ENCODE measurements around the gene EIF1.

DNA sequence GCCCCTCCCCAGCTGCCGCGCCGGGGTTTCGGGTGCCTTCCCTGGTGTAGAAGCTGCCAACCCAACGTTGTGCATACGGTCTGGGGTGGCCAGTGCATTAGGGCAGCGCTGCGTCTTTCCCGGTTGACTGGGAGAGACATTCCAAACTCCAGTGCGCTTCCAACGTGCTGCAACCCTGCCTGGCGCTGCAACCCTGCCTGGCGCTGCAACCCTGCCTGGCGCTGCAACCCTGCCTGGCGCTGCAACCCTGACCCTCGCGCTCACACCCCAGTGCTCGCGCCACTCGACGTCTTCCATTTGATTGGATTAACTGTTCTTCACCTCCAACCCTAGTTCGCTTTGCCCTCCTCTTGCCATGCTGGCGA lies 46.2 kb downstream of the EIF1 start:
- TF ChIP-seq, protein P1, sequence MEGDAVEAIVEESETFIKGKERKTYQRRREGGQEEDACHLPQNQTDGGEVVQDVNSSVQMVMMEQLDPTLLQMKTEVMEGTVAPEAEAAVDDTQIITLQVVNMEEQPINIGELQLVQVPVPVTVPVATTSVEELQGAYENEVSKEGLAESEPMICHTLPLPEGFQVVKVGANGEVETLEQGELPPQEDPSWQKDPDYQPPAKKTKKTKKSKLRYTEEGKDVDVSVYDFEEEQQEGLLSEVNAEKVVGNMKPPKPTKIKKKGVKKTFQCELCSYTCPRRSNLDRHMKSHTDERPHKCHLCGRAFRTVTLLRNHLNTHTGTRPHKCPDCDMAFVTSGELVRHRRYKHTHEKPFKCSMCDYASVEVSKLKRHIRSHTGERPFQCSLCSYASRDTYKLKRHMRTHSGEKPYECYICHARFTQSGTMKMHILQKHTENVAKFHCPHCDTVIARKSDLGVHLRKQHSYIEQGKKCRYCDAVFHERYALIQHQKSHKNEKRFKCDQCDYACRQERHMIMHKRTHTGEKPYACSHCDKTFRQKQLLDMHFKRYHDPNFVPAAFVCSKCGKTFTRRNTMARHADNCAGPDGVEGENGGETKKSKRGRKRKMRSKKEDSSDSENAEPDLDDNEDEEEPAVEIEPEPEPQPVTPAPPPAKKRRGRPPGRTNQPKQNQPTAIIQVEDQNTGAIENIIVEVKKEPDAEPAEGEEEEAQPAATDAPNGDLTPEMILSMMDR (IDR thresholded peaks at IDR 0.05; ENCODE audit: low read depth, low read length, missing input control) = no peak
- no peak for TF ChIP-seq JUND (IDR thresholded peaks at IDR 0.05)
- TF ChIP-seq RAD21 (IDR thresholded peaks at IDR 0.05) = no peak
- TF ChIP-seq SP1 (IDR thresholded peaks at IDR 0.05) = no peak
- TF ChIP-seq EGR1 (IDR thresholded peaks at IDR 0.05; ENCODE audit: low read depth in 2 of 2) = no peak
- TF ChIP-seq YY1 (IDR thresholded peaks at IDR 0.05) = no peak
- no peak for TF ChIP-seq FOXA1 (IDR thresholded peaks at IDR 0.05)
- no peak for TF ChIP-seq TAF1 (conservative IDR thresholded peaks at IDR 0.05)
- no peak for TF ChIP-seq NR2F2 (IDR thresholded peaks at IDR 0.05)
- no peak for TF ChIP-seq FOXA2 (IDR thresholded peaks at IDR 0.05)
- TF ChIP-seq, protein P2, sequence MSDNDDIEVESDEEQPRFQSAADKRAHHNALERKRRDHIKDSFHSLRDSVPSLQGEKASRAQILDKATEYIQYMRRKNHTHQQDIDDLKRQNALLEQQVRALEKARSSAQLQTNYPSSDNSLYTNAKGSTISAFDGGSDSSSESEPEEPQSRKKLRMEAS (IDR thresholded peaks at IDR 0.05) = no peak
- TF ChIP-seq, protein P3, sequence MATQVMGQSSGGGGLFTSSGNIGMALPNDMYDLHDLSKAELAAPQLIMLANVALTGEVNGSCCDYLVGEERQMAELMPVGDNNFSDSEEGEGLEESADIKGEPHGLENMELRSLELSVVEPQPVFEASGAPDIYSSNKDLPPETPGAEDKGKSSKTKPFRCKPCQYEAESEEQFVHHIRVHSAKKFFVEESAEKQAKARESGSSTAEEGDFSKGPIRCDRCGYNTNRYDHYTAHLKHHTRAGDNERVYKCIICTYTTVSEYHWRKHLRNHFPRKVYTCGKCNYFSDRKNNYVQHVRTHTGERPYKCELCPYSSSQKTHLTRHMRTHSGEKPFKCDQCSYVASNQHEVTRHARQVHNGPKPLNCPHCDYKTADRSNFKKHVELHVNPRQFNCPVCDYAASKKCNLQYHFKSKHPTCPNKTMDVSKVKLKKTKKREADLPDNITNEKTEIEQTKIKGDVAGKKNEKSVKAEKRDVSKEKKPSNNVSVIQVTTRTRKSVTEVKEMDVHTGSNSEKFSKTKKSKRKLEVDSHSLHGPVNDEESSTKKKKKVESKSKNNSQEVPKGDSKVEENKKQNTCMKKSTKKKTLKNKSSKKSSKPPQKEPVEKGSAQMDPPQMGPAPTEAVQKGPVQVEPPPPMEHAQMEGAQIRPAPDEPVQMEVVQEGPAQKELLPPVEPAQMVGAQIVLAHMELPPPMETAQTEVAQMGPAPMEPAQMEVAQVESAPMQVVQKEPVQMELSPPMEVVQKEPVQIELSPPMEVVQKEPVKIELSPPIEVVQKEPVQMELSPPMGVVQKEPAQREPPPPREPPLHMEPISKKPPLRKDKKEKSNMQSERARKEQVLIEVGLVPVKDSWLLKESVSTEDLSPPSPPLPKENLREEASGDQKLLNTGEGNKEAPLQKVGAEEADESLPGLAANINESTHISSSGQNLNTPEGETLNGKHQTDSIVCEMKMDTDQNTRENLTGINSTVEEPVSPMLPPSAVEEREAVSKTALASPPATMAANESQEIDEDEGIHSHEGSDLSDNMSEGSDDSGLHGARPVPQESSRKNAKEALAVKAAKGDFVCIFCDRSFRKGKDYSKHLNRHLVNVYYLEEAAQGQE (IDR thresholded peaks at IDR 0.05) = no peak
- TF ChIP-seq, protein P4, sequence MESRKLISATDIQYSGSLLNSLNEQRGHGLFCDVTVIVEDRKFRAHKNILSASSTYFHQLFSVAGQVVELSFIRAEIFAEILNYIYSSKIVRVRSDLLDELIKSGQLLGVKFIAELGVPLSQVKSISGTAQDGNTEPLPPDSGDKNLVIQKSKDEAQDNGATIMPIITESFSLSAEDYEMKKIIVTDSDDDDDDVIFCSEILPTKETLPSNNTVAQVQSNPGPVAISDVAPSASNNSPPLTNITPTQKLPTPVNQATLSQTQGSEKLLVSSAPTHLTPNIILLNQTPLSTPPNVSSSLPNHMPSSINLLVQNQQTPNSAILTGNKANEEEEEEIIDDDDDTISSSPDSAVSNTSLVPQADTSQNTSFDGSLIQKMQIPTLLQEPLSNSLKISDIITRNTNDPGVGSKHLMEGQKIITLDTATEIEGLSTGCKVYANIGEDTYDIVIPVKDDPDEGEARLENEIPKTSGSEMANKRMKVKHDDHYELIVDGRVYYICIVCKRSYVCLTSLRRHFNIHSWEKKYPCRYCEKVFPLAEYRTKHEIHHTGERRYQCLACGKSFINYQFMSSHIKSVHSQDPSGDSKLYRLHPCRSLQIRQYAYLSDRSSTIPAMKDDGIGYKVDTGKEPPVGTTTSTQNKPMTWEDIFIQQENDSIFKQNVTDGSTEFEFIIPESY (IDR thresholded peaks at IDR 0.05) = no peak
- no peak for TF ChIP-seq GABPA (IDR thresholded peaks at IDR 0.05 in 1 of 2, conservative IDR thresholded peaks at IDR 0.05 in 1 of 2)
